WTC11 (cell line): ENCODE measurements around the gene PRRT1. TPM values are rescaled to one million over a fixed set of nuclear protein-coding genes. Genes with fewer than 3 reads are reported as not detected.

ENCODE experiments used
- CREM ChIP-seq: sonication (generic); formaldehyde crosslinking; IDR thresholded peaks from 2 replicates; pipeline ENCODE4 v1.8.1; 2022; ENCODE audit warnings: mild to moderate bottlenecking, missing genetic modification reagents, moderate library complexity
- CTCF ChIP-seq: fragments of 200-600 bp; IDR thresholded peaks from 2 replicates; pipeline ENCODE4 v1.8.0; 2022; ENCODE audit warnings: antibody characterized with exemption
- FOXP1 ChIP-seq: sonication (generic); formaldehyde crosslinking; IDR thresholded peaks from 2 replicates; pipeline ENCODE4 v1.8.0; 2022; ENCODE audit warnings: missing genetic modification reagents, mild to moderate bottlenecking, moderate library complexity, borderline replicate concordance
- HMGXB4 ChIP-seq: sonication (generic); formaldehyde crosslinking; IDR thresholded peaks from 2 replicates; pipeline ENCODE4 v1.8.1; 2023; ENCODE audit warnings: mild to moderate bottlenecking, moderate library complexity, missing genetic modification reagents
- KAT7 ChIP-seq: sonication (generic); formaldehyde crosslinking; IDR thresholded peaks from 2 replicates; pipeline ENCODE4 v1.8.1; 2023; ENCODE audit warnings: missing genetic modification reagents, mild to moderate bottlenecking, borderline replicate concordance
- MYBL2 ChIP-seq: sonication (generic); formaldehyde crosslinking; IDR thresholded peaks from 2 replicates; pipeline ENCODE4 v1.8.1; 2023; ENCODE audit warnings: mild to moderate bottlenecking, moderate library complexity, missing genetic modification reagents
- NFE2L1 ChIP-seq: sonication (generic); formaldehyde crosslinking; IDR thresholded peaks from 2 replicates; pipeline ENCODE4 v1.8.1; 2023; ENCODE audit warnings: missing genetic modification reagents
- NR1H2 ChIP-seq: sonication (generic); formaldehyde crosslinking; IDR thresholded peaks from 2 replicates; pipeline ENCODE4 v1.9.0; 2021; ENCODE audit warnings: mild to moderate bottlenecking, moderate library complexity, missing genetic modification reagents
- NR2C2 ChIP-seq: sonication (generic); formaldehyde crosslinking; IDR thresholded peaks from 2 replicates; pipeline ENCODE4 v1.8.0; 2022; ENCODE audit warnings: mild to moderate bottlenecking, missing genetic modification reagents
- OVOL2 ChIP-seq: fragments of 250-450 bp; sonication (Bioruptor Pico); IDR thresholded peaks from 2 replicates; pipeline ENCODE4 v1.9.0; 2021; ENCODE audit warnings: mild to moderate bottlenecking, borderline replicate concordance
- SMAD3 ChIP-seq: sonication (generic); formaldehyde crosslinking; IDR thresholded peaks from 2 replicates; pipeline ENCODE4 v1.8.0; 2022; ENCODE audit warnings: missing genetic modification reagents, mild to moderate bottlenecking, borderline replicate concordance
- ZNF219 ChIP-seq: sonication (generic); formaldehyde crosslinking; IDR thresholded peaks from 2 replicates; pipeline ENCODE4 v1.8.0; 2023; ENCODE audit warnings: missing genetic modification reagents, mild to moderate bottlenecking, borderline replicate concordance
- ZNF281 ChIP-seq: sonication (generic); formaldehyde crosslinking; IDR thresholded peaks from 2 replicates; pipeline ENCODE4 v1.8.0; 2023; ENCODE audit warnings: mild to moderate bottlenecking, missing genetic modification reagents
- total RNA-seq: library from RNA; stranded (reverse); gene quantifications from 3 replicates; pipeline ENCODE4 v1.2.3, GENCODE V29; 2021
- TF ChIP-seq, protein P1 (sequence below): sonication (generic); formaldehyde crosslinking; IDR thresholded peaks from 2 replicates; pipeline ENCODE4 v1.8.1; 2023; ENCODE audit warnings: mild to moderate bottlenecking, missing genetic modification reagents
- TF ChIP-seq, protein P2 (sequence below): fragments of 250-450 bp; sonication (Bioruptor Pico); conservative IDR thresholded peaks from 2 replicates; pipeline ENCODE4 v1.9.0; 2021; ENCODE audit warnings: mild to moderate bottlenecking
- TF ChIP-seq, protein P3 (sequence below): sonication (generic); formaldehyde crosslinking; IDR thresholded peaks from 2 replicates; pipeline ENCODE4 v1.8.0; 2022; ENCODE audit warnings: mild to moderate bottlenecking, missing genetic modification reagents
- TF ChIP-seq, protein P4 (sequence below): fragments of 250-450 bp; sonication (Bioruptor Pico); IDR thresholded peaks from 2 replicates; pipeline ENCODE4 v2.1.2; 2022; ENCODE audit warnings: mild to moderate bottlenecking, moderate library complexity
- TF ChIP-seq, protein P5 (sequence below): sonication (generic); formaldehyde crosslinking; IDR thresholded peaks from 2 replicates; pipeline ENCODE4 v1.8.0; 2022; ENCODE audit warnings: mild to moderate bottlenecking, missing genetic modification reagents
- TF ChIP-seq, protein P6 (sequence below): sonication (generic); formaldehyde crosslinking; IDR thresholded peaks from 2 replicates; pipeline ENCODE4 v1.8.0; 2022; ENCODE audit warnings: missing genetic modification reagents

Gene PRRT1
- total RNA-seq, 1 experiment from 2014 or later: 1.6 TPM

DNA sequence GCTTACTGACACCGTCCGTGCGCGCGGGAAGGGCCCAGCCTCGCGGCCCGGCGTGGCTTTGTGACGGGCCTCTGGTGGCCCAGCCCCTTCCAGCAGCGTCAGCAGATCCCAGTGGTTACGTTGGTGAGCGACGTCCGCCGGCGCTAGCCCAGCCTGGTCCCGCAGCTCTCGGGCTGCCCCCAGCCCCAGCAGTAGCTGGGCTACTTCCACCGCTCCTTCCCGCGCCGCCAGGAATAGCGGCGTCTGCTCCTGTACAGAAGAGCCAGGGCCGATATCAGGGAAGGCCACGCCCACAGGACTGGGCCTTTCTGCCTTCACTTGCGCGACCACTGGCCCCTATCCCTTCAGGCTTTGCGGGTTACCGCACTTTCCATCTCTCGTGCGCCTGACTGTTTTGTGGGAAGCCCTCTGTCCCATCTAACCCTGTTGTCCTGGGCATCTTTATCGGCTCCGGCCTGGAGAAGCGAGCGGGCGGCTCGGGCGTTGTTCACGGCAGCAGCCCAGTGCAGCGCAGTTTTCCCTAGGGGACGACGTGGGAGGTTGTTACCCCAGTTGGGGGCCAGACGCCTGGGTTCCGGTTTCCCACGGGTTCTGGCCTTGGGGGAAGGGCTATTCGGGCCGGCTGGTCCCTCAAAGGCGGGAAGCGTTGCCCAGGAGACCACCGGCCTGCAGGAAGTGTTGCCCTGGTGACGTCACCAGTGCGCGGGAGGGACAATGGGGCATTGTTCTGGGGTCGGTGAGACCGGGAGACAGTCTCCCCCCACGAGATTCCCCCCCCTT is 44.4 kb upstream of the PRRT1 start (continued):
- TF ChIP-seq, protein P1, sequence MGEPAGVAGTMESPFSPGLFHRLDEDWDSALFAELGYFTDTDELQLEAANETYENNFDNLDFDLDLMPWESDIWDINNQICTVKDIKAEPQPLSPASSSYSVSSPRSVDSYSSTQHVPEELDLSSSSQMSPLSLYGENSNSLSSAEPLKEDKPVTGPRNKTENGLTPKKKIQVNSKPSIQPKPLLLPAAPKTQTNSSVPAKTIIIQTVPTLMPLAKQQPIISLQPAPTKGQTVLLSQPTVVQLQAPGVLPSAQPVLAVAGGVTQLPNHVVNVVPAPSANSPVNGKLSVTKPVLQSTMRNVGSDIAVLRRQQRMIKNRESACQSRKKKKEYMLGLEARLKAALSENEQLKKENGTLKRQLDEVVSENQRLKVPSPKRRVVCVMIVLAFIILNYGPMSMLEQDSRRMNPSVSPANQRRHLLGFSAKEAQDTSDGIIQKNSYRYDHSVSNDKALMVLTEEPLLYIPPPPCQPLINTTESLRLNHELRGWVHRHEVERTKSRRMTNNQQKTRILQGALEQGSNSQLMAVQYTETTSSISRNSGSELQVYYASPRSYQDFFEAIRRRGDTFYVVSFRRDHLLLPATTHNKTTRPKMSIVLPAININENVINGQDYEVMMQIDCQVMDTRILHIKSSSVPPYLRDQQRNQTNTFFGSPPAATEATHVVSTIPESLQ (CRISPR knock-in tag): no peak
- TF ChIP-seq ZNF281 (CRISPR knock-in tag) (no peak; the same call in 1 of the 2 replicates), ZNF219 (CRISPR knock-in tag) (no peak), SMAD3 (CRISPR knock-in tag) (no peak), NFE2L1 (peak; percentile 2; the same call in 1 of the 2 replicates), CTCF (no peak), FOXP1 (CRISPR knock-in tag) (peak; percentile 72), KAT7 (CRISPR knock-in tag) (peak; percentile 62; the same call in 1 of the 2 replicates), MYBL2 (CRISPR knock-in tag) (peak; percentile 31; the same call in 1 of the 2 replicates), OVOL2 (CRISPR knock-in tag) (no peak), CREM (CRISPR knock-in tag) (peak; percentile 91), HMGXB4 (no peak; the same call in 1 of the 2 replicates), NR1H2 (CRISPR knock-in tag) (no peak), NR2C2 (0 out of 2 replicates have a peak, but pooled peaks have one; percentile 42)
- TF ChIP-seq, protein P2, sequence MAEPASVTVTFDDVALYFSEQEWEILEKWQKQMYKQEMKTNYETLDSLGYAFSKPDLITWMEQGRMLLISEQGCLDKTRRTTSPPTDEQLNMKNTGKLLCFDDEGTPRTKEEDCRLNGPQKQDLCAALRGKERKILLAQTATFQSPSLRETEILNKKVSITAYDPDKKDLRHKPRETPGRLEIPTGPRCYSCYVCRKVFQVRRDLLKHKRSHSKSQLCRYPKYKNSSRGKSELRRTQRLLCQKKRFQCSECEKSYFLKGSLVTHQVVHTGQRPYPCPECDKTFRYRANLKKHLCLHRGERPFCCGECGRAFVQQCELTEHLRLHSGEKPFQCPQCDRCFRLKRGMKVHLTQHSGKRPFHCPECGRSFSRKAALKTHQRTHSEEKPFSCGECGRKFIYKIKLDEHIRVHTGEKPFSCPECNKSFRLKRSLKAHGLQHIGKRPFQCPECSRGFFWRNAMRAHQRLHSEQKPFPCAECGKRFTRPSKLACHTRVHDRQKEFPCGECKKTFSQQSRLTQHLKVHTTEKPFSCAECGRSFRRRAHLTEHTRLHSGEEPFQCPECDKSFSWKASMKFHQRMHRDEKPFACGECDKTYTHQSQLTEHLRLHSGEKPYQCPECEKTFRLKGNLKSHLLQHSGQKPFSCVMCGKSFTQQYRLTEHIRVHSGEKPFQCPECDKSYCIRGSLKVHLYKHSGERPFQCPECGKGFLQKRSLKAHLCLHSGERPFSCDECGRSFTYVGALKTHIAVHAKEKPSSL (CRISPR knock-in tag): no peak
- TF ChIP-seq, protein P3, sequence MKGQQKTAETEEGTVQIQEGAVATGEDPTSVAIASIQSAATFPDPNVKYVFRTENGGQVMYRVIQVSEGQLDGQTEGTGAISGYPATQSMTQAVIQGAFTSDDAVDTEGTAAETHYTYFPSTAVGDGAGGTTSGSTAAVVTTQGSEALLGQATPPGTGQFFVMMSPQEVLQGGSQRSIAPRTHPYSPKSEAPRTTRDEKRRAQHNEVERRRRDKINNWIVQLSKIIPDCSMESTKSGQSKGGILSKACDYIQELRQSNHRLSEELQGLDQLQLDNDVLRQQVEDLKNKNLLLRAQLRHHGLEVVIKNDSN (CRISPR knock-in tag): peak; percentile 28; the same call in 1 of the 2 replicates
- TF ChIP-seq, protein P4, sequence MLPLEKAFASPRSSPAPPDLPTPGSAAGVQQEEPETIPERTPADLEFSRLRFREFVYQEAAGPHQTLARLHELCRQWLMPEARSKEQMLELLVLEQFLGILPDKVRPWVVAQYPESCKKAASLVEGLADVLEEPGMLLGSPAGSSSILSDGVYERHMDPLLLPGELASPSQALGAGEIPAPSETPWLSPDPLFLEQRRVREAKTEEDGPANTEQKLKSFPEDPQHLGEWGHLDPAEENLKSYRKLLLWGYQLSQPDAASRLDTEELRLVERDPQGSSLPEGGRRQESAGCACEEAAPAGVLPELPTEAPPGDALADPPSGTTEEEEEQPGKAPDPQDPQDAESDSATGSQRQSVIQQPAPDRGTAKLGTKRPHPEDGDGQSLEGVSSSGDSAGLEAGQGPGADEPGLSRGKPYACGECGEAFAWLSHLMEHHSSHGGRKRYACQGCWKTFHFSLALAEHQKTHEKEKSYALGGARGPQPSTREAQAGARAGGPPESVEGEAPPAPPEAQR: no peak
- TF ChIP-seq, protein P5, sequence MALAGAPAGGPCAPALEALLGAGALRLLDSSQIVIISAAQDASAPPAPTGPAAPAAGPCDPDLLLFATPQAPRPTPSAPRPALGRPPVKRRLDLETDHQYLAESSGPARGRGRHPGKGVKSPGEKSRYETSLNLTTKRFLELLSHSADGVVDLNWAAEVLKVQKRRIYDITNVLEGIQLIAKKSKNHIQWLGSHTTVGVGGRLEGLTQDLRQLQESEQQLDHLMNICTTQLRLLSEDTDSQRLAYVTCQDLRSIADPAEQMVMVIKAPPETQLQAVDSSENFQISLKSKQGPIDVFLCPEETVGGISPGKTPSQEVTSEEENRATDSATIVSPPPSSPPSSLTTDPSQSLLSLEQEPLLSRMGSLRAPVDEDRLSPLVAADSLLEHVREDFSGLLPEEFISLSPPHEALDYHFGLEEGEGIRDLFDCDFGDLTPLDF: 0 out of 2 replicates have a peak, but pooled peaks have one; percentile 62
- TF ChIP-seq, protein P6, sequence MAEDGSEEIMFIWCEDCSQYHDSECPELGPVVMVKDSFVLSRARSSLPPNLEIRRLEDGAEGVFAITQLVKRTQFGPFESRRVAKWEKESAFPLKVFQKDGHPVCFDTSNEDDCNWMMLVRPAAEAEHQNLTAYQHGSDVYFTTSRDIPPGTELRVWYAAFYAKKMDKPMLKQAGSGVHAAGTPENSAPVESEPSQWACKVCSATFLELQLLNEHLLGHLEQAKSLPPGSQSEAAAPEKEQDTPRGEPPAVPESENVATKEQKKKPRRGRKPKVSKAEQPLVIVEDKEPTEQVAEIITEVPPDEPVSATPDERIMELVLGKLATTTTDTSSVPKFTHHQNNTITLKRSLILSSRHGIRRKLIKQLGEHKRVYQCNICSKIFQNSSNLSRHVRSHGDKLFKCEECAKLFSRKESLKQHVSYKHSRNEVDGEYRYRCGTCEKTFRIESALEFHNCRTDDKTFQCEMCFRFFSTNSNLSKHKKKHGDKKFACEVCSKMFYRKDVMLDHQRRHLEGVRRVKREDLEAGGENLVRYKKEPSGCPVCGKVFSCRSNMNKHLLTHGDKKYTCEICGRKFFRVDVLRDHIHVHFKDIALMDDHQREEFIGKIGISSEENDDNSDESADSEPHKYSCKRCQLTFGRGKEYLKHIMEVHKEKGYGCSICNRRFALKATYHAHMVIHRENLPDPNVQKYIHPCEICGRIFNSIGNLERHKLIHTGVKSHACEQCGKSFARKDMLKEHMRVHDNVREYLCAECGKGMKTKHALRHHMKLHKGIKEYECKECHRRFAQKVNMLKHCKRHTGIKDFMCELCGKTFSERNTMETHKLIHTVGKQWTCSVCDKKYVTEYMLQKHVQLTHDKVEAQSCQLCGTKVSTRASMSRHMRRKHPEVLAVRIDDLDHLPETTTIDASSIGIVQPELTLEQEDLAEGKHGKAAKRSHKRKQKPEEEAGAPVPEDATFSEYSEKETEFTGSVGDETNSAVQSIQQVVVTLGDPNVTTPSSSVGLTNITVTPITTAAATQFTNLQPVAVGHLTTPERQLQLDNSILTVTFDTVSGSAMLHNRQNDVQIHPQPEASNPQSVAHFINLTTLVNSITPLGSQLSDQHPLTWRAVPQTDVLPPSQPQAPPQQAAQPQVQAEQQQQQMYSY (CRISPR knock-in tag): no peak
